NCI-H2227 (cell line): Measurements from ENCODE around the gene CCDC30.
"Not testable (repeated sequence)": the region's sequence is repeated elsewhere in the genome, so short reads cannot be mapped to it uniquely, and the experiment has no call there.

Source experiments
- DNase-seq: peaks from one replicate; lab custom pipeline; 2025; ENCODE audit not compliant: unreplicated experiment; lab: John Stamatoyannopoulos, UW

The CCDC30 gene

DNA sequence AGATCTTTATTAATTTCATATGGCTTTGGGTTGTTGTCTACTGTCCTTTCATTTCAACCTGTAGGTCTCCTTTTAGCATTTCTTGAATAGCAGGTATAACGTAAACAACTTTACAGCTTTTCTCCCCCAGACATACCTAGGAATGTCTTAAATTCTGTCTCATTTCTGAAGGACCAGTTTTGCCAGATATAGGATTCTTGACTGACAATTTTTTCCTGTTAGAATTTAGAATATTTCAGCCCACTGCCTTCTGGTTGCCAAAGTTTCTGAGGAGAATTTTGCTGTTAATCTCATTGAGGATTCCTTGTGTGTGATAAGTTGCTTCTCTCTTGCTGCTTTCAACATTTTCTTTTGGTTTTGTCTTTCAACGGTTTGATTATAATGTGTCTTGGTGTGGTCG is 60.1 kb downstream of the CCDC30 start:
- DNase-seq = no peak

DNA sequence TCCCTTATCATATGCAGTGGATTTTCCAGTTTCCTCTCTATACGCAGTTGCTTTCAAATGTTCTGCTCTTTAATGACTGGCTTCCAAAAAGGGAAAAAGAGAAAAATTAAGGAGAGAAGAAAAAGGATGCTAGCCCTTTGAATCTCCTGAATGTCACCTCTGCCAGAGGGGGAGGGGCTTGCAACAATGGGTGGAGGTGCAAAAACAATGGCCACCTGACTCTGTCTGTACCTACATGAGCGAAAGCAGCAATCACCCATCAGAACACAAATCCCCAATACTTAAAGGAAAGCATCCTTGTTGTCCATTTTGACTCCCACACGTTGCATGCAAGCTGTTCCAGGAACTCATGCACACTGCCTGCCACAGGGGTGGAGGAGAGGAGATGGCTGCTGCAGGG is 61.2 kb downstream of the CCDC30 start:
- no peak for DNase-seq

DNA sequence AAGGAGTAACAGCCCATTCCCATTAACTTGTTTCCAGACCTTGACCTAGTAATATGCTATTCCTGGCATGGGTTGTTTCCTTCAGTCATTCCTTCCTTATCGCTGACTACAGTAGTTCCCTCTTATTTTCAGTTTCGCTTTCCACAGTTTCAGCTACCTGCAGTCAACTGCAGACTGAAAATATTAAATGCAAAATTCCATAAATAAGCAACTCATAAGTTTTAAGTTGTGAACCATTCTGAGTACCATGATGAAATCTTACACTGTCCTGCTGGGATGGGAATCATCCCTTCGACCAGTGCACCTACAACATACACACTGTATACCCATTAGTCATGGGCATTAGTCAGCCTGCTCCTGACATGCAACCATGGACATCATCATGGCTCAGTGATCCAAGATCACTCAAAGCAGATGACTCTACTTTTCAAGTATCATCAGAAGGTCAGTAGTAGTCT is 66.7 kb downstream of the CCDC30 start:
- DNase-seq = no peak

DNA sequence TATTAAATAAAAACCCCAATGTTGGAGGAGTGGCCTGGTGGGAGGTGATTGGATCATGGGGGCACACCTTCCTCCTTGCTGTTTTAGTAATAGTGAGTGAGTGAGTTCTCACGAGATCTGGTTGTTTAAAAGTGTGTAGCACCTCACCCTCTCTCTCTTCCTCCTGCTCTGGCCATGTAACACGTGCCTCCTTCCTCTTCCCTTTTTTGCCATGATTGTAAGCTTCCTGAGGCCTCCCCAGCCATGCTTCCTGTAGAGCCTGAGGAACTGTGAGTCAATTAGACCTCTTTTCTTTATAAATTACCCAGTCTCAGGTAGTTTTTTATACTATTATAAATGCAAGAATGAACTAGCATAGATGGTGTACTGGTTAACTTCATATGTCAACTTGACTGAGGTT is 68.0 kb downstream of the CCDC30 start:
- DNase-seq = no peak

DNA sequence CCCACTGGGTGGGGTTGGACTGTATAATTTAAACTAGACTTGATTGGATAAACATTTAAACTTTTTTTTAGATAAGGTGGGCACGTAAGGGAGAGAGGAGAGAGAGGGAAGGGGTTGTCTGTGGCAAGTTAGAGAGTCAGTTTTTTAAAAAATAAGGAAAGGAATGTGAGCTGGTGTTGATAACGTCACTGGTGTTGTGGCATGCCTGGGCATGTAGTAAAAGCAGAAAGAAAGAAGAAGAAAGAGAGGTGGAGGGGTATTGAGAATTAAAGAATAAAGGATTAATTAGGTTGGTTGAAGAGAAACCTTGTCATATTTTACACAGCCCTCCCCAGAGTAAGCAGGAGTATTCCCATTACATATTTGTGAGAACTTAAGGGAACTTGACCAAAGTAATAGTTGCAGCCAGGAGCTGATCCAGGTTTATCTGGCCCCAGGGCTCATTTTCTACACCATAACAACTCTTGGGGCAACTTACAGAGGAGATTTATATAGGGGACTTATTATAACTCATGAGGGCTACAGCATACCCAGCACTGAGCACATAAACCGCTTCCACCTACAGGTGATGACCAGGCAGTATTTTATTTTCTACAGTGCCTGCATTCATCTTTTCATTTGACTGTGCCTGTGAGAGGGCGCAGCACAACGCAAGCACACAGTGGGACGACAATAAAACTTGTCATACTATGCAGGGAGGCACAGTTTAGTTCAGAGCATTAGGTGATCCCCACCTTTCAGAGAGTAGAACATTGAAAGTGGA is 70.2 kb downstream of the CCDC30 start:
- no peak for DNase-seq

DNA sequence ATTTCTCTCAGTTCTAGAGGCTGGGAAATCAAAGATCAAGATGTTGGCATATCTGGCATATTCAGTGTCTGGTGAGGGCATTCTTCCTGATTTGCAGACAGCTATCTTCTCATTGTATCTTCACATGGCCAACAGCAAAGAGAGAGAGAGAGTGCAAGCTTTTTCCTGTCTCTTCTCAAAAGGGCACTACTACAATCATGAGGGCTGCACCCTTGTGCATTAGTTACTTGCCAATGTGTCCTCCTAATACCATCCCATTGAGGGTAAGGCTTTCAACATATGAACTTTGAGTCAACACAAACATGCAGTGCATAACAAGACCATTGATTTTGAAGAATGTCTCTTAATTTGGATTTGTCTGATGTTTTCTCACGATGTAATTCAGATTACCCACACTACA is 78.0 kb downstream of the CCDC30 start:
- DNase-seq = no peak

DNA sequence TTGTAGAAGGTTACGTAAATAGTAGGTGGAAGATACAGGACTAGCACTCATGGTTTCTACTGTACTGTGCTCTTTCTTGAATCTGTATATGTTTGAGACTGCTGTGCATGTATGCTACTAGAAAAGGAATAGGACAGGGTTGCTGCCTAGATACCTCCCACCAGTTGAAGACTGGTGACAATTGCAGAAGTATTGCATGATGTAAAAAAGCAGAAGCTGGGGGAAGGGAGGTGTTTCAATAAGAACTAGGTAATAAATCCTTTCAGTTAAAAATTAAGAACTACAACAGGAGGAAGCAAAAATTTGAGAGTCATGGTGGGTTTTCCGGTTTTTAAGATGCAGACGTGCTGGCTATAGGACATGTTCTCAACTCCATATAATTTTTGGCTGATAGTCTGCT is 88.1 kb downstream of the CCDC30 start:
- DNase-seq = no peak

DNA sequence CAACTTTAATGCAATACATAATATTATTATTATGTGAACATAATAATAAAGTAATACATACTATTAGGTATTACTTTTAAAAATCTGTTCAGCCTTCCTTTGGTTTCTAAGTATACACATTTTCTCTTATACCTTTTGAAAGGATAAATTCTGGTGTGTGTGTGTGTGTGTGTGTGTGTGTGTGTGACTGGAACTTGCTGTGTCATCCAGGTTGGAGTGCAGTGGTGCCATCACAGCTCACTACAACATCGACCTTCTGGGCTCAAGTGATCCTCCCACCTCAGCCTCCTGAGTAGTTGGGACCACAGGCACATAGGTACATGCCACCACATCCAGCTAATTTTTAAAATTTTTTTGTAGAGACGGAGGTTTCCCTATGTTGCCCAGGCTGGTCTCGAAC is 88.5 kb downstream of the CCDC30 start:
- DNase-seq = no peak

DNA sequence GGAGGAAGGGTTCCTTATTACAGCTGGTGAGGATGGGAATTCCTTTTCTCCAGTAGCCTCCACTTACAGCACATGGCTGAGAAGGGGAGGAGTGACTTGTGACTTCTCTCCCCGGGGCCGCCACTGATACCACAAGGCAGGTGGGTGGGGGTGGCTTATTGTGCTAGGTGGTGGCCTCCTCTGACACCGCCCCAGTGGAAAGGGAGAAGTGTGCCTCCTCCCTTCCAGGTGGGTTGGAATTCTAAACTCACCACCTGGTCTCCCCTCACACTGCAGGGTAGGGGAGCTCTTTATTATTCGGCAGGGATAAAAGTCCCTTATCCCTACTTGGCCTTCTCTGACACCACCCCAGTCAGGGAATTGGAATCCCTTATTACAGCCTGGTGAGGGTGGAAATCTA is 89.5 kb downstream of the CCDC30 start:
- no peak for DNase-seq

DNA sequence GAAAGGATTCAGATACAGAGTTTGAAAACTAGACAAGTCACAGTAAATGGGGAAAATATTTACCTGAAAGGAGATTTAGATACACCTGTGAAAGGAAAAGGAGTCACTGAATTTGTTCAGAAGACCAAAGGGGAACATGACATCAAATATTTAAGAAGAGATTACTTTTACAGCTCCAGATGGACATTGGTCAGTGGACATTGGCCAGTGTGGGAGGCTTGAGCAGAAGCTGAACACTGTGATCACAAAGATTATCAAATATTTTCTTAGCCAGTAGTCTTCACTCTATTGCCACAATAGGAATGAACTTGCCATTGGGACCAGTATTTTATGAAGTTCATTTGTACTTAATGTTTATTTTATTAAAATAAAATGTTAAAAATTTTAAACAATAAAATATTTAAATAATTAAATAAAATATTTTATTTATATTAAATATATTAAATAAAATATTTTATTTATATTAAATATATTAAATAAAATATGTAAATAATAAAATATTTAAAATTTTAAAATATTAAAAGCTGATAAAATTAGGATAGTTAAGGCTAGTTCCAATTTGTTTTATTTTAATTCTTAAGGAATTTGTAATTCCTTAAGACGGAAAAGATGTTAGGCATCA is 94.3 kb downstream of the CCDC30 start:
- DNase-seq = no peak

DNA sequence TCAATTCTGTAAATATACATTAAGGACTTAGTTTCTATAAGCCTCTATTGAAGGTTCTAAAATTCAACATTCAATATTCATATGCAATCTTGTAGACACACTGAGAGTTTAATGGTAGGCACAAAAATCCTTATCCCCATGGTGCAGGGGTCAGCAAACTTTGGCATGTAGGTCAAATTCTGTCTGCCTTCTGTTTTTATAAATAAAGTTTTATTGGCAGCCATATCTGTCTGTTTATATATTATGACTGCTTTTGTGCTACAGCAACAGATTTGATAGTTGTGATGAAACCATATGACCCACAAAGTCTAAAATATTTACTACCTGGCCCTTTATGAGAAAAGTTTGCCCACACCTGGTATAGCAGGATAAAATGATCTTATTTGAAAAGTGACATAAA is 104.0 kb downstream of the CCDC30 start:
- no peak for DNase-seq

DNA sequence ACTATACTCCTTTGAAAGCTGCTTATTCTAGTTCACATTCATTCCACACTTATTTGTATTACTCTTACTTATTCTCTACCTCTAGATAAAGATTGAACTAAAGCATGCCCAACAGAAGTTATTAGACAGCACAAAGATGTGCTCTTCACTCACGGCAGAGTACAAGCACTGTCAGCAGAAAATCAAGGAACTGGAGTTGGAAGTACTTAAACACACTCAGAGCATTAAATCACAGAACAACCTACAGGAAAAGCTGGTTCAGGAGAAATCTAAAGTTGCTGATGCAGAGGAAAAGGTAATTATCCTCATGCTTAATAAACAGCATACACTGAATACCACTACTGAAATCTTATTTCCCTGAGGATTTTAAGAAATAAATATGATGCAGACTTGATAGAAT is 113.8 kb downstream of the CCDC30 start:
- DNase-seq = no peak

DNA sequence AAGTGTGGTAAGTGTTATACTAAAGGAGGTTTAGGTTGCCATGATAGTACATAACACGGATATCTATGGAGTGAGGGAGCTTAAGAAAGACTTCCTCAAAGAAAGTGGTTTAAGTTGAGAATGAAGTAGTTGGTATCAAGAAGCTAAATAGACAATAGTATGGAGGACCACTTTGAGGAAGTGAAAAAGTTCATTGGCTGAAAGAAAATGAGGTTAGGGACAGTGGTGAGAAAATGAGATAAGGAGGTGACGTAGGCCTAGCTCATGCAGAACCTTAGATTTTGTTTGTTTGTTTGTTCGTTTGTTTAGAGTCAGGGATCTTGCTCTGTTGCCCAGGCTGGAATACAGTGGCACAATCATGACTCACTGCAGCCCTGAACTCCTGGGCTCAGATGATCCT is 122.9 kb downstream of the CCDC30 start:
- no peak for DNase-seq

DNA sequence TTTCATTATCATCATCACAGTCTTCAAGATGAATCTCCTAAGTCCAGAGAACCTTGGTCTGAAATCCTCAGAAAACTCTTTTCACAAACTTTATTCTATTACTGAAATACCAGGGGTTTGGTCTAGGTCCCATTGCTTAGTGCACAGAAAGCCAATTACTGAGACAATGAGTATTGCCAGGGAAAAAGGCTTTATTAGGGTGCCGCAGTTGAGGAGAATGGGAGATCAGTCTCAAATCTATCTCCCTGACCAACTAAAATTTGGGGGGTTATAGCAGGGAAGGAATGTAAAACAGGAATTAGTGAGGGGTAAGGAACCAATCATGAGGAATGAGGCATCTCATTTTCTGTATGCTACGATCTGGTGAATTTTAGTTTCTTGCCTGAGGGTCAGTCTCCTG is 124.7 kb downstream of the CCDC30 start:
- DNase-seq = no peak

DNA sequence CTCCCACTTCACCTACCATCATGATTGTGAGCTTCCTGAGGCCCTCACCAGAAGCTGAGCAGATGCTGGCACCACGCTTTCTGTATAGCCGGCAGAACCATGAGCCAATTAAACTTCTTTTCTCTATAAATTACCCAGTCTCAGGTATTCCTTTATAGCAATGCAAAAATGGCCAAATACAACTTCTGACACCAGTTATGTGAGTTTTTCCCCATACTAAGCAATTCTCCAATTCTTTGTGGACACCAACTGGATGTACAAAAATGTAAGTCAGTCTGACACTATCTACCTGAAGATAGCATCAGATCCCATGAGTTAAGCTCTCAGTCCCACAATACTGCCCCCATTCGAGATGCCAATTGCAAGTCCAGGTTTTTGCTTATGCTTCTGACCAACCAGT is 129.7 kb downstream of the CCDC30 start:
- DNase-seq = no peak

DNA sequence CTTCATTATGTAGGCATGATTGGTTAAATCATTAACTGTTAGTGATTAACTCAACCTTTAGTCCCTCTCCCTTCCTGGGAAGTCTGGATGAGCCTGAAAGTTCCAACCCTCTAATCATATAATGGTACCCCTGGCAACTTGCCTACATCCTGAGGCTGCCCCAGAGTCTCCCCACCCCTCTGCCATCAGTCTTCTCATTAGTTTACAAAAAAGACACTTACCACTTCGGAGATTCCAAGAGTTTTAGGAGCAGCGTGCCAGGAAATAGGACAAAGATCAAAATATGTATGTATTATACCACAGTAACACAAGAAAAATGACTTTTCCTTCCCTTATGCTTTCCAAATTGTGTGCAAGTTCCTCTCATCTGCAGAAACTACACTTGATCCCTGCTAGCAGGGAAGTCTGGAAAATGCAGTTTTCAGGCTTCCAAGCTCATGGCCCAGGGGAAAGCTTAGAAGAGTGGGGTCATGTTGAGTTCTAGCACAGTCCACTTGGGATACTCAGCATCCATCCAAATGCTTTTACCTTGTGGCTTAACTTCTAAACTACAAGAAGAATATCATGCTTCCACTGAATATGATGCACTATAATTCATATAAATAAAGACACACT is 130.5 kb downstream of the CCDC30 start:
- DNase-seq = no peak

DNA sequence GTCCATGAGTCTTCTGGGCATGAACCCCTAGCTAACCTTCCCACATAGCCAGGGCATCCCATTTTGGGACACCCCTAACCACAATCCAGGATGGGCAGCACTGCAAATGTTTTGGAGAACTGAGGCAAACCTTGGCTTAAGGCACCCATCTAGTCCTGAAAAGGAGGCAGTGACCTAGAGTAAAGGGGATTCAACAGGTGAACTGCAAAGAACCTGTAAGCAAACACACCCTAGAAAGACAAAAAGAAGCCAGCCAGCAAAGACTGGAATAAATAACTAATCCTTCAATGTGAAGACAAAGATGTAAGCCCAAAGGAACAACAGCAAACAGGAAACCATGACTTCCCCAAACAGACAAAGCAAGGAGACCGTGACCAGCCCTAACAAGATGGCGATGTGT is 138.4 kb downstream of the CCDC30 start:
- DNase-seq = no peak

DNA sequence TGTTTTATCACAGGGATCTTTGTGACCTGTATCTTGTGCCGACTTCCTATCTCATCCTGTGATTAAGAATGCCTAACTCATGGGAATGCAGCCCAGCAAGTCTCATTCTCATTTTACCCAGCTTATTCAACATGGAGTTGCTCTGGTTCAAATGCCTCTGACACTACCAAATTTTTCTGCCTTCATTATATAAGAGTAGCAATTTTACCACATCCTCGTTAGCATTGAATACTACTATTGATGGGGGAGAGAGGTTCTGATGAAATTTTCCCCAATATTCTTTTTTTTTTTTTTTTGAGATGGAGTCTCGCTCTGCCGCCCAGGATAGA is 150.7 kb downstream of the CCDC30 start:
- DNase-seq = no peak

DNA sequence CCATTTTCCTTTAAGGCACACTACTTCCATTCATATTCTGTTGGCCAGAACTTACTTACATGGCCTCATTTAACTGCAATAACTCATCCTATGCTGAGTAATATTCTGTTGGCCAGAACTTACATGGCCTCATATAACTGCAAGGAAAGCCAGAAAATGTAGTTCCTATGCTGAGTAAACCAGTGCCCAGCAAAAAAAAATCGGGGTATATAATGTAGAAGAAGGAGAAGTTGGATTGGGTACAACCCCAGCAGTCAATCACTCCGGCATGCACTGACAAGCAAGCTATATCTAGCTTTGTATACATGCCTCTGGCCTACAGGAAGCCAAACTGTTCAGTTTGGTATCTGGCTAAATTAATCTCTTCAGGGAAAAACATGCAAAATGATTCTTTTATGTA is 155.8 kb downstream of the CCDC30 start:
- no peak for DNase-seq

DNA sequence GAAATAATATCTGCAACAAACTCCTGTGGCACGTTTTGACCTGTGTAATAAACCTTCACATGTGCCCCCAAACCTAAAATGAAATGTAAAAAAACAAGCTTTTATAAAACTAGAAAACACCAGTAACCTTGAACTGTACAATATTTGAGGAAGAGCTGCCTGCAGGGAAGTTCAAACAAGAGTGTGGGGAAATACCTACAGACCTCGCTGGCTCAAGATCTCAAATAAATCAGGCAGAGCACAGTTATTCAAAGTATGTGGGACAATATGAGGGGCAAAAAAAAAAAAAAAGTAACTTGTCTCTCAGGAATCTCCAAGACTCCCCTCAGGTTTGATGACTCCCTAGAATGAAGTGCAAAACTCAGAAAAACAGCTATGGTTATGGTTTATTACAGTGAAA is 157.2 kb downstream of the CCDC30 start:
- no peak for DNase-seq

DNA sequence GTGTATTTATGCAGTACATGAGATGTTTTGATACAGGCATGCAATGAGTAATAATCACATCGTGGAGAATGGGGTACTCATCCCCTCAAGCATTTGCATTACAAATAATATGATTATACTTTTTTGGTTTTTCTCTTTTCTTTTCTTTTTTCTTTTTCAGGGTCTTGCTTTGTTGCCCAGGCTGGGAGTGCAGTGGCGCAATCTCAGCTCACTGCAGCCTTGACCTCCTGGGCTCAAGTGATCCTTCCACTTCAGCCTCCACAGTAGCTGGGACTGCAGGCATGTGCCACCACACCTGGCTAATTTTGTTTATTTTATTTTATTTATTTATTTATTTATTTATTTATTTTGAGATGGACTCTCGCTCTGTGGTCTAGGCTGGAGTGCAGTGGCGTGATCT is 158.1 kb downstream of the CCDC30 start:
- DNase-seq = not testable (repeated sequence)

DNA sequence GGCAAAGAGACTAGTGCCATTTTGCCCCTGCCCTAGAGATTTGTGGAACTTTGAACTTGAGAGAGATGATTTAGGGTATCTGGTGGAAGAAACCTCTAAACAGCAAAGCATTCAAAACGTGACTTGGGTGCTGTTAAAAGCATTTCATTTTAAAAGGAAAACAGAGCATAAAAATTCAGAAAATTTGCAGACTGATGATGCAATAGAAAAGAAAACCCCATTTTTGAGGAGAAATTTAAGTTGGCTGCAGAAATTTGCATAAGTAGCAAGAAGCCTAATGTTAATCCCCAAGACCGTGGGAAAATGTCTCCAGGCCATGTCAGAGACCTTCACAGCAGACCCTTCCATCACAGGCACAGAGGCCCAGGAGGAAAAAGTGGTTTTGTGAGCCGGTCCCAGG is 164.1 kb downstream of the CCDC30 start:
- not testable (repeated sequence) for DNase-seq

DNA sequence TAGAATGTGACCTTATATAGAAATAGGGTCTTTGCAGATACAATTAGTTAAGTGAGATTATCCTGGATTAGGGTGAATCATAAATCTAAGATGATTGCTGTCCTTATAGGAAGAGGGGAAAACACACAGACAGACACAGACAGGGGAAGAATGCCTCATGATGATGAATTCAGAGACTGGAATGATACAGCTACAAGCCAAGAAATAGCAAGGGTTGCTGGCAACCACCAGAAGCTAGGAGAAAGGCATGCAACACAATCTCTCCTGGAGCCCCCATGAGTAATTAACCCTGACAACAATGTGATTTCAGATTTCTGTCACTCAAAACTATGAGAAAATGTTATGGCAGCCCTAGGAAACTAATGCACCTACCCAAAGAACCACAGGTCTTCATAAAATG is 176.0 kb downstream of the CCDC30 start:
- DNase-seq = no peak
